Gastrocnemius medialis (tissue), 4 donors: ENCODE results near the gene TCERG1L. TPM values are rescaled to one million over a fixed set of nuclear protein-coding genes. Genes with fewer than 3 reads are reported as not detected.
"Not testable (repeated sequence)": the region's sequence is repeated elsewhere in the genome, so short reads cannot be mapped to it uniquely, and the experiment has no call there.

Experiments used
- ATAC-seq, 2 donors: fragments of 150-250 bp; one replicate each; pipeline ENCODE4 v1.9.1; 2016
- DNase-seq, 2 donors: peaks; one replicate each; pipeline ENCODE4 v3.0.0-alpha.2; 2019
- H3K27ac ChIP-seq, 4 donors: fragments of 200-600 bp; sonication (generic); 1 replicate in 1 of 4; 2 replicates in 3 of 4; pipeline ENCODE4 v1.5.1; 2016 to 2018; ENCODE audit warnings: mild to moderate bottlenecking in 2 of 4, moderate library complexity in 1 of 4
- H3K27me3 ChIP-seq, 3 donors: fragments of 200-600 bp; sonication (generic) in 2 of 3; 1 replicate in 1 of 3; 2 replicates in 2 of 3; pipeline versions ENCODE4 v1.5.1 to v1.6.0; 2016 to 2019; ENCODE audit warnings: mild to moderate bottlenecking in 1 of 3, moderate library complexity in 1 of 3
- H3K36me3 ChIP-seq, 2 donors: fragments of 200-600 bp; sonication (generic) in 1 of 2; one replicate each; pipeline ENCODE4 v1.5.1; 2017 to 2018
- H3K4me1 ChIP-seq, 2 donors: fragments of 200-600 bp; sonication (generic) in 1 of 2; one replicate each; pipeline ENCODE4 v1.5.1; 2016 to 2017; ENCODE audit warnings: mild to moderate bottlenecking in 2 of 2
- H3K4me3 ChIP-seq, 4 donors: fragments of 200-600 bp; sonication (generic) in 3 of 4; 1 replicate in 1 of 4; 2 replicates in 3 of 4; pipeline ENCODE4 v1.5.1; 2016 to 2019; ENCODE audit warnings: mild to moderate bottlenecking in 2 of 4
- H3K9me3 ChIP-seq, 3 donors: fragments of 200-600 bp; sonication (generic) in 2 of 3; 1 replicate in 1 of 3; 2 replicates in 2 of 3; pipeline ENCODE4 v1.5.1; 2016 to 2019
- POLR2A ChIP-seq, 2 donors: fragments of 450-650 bp; IDR thresholded peaks; one replicate each; pipeline ENCODE4 v1.6.1; 2017; ENCODE audit warnings: antibody characterized with exemption in 2 of 2, mild to moderate bottlenecking in 2 of 2, moderate library complexity in 2 of 2
- in situ Hi-C, 4 donors: fragments of 200-750 bp; cut with MboI; loops; one replicate each; pipeline versions ENCODE4 v1.15.0 to v1.8.0; 2017; ENCODE audit warnings: low sequenced_read_pairs in 4 of 4
- intact Hi-C: fragments of 100-400 bp; cut with DNase I; formaldehyde crosslinking; loops from one replicate; pipeline ENCODE4 v1.15.1; 2023; ENCODE audit warnings: low total_unique reads
- total RNA-seq, 4 donors: library from RNA; depleted of rRNA; stranded (reverse); fragments of >200 nt; gene quantifications; one replicate each; pipeline versions ENCODE4 v1.1.0 to v1.2.3, GENCODE V29; 2016
- TF ChIP-seq, protein P1 (sequence below), 5 experiments: fragments of 450-650 bp in 3 of 5; fragments of 200-600 bp in 2 of 5; sonication (generic) in 2 of 5; IDR thresholded peaks in 4 of 5; conservative IDR thresholded peaks in 1 of 5; 1 replicate in 4 of 5; 2 replicates in 1 of 5; pipeline ENCODE4 v1.5.1; 2016 to 2019; ENCODE audit warnings: antibody characterized with exemption in 5 of 5, mild to moderate bottlenecking in 3 of 5, moderate library complexity in 3 of 5

TCERG1L gene
- total RNA-seq, 4 donors from 2014 or later, result not detected

DNA sequence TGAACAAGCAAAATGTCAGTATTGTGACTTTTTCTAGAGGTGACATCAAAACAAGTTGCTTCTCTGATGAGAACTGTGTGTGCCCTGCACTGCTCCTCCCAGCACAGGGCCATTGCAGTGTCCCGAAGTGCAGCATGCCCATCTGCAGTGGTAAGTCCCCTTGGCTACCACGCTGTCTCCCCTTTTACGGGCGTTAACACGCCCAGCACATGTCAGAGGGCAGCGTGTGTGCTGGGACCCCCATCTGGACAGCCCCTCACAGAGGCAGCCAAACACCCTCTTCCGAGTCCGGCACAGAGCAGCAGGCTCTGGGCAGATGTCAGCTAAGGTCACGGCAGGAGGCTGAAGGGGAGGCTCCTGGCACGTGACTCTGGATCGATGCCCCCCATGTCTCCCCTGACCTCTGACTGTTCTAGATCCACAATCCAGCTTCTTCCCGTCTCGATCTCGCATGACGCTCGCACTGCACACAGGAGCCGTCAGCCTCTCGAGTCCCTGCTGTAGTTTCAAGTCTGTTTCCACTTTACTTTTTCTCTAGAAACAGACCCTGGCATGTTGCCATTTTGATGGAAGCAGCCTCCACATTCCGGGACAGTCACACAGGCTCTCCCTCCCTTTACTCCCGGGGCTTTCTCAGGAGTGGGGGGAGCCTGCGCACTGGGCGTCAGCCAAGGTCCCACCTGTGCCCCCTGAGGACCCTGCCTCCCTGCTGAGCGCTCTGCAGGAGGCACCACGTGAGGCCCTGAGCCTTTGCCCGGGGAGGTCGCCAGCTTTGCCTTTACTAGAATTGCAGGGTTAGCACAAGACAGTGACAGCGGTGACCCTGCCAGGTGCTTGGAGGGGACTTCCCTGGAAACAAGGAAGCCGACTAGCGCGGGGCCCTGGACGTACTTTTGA lies 133.8 kb downstream of the TCERG1L start:
- intact Hi-C loops, result no loop called here
- ATAC-seq (no peak), DNase-seq (no peak)
- Histone ChIP-seq H3K9me3 (no peaks in the 10 kb centered on the region), H3K27me3 (peaks cover 0 to 12% (median 9%) of the 10 kb centered on the region in 3 donors), H3K27ac (no peak overlapping the region), H3K4me3 (no peak overlapping the region), H3K36me3 (no peaks in the 10 kb centered on the region), H3K4me1 (no peaks in the 10 kb centered on the region)
- no peak for TF ChIP-seq POLR2A (IDR thresholded peaks at IDR 0.05)
- TF ChIP-seq, protein P1, sequence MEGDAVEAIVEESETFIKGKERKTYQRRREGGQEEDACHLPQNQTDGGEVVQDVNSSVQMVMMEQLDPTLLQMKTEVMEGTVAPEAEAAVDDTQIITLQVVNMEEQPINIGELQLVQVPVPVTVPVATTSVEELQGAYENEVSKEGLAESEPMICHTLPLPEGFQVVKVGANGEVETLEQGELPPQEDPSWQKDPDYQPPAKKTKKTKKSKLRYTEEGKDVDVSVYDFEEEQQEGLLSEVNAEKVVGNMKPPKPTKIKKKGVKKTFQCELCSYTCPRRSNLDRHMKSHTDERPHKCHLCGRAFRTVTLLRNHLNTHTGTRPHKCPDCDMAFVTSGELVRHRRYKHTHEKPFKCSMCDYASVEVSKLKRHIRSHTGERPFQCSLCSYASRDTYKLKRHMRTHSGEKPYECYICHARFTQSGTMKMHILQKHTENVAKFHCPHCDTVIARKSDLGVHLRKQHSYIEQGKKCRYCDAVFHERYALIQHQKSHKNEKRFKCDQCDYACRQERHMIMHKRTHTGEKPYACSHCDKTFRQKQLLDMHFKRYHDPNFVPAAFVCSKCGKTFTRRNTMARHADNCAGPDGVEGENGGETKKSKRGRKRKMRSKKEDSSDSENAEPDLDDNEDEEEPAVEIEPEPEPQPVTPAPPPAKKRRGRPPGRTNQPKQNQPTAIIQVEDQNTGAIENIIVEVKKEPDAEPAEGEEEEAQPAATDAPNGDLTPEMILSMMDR (IDR thresholded peaks at IDR 0.05 in 4 of 5, conservative IDR thresholded peaks at IDR 0.05 in 1 of 5), result no peak
- in situ Hi-C loops, result no loop called here

DNA sequence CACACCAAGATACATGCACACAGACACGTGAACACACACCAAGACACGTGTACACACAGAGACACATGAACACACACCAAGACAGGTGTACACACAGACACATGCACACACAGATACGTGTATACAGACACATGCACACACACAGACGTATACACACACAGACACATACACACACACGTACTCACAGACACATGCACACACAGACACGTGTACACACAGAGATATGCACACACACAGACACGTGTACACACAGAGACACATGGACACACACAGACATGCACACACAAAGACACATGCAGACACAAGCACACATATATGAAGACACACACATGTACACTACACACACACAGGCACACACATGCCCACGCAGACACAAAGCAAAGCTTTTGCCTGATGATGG lies 134.6 kb downstream of the TCERG1L start:
- Histone ChIP-seq H3K4me3 (no peak overlapping the region), H3K4me1 (no peaks in the 10 kb centered on the region), H3K27me3 (peaks cover 0 to 11% (median 9%) of the 10 kb centered on the region in 3 donors), H3K27ac (no peak overlapping the region), H3K36me3 (no peaks in the 10 kb centered on the region), H3K9me3 (no peaks in the 10 kb centered on the region)
- intact Hi-C loops, result no loop called here
- DNase-seq (no peak), ATAC-seq (no peak)
- TF ChIP-seq POLR2A (IDR thresholded peaks at IDR 0.05), result no peak
- TF ChIP-seq, protein P1 (IDR thresholded peaks at IDR 0.05 in 4 of 5, conservative IDR thresholded peaks at IDR 0.05 in 1 of 5), result no peak
- in situ Hi-C loops, result no loop called here

DNA sequence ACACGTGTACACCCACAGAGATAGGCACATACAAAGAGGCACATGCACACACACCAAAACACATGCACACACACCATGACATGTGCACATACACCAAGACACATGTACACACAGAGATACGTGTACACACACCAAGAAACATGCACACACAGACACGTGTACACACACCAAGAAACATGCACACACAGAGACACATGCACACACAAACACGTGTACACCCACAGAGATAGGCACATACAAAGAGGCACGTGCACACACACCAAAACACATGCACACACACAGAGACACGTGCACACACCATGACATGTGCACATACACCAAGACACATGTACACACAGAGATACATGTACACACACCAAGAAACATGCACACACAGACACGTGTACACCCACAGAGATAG lies 135.2 kb downstream of the TCERG1L start:
- H3K27ac ChIP-seq, DNase-seq, in situ Hi-C loops, H3K9me3 ChIP-seq, ATAC-seq, H3K4me3 ChIP-seq, H3K36me3 ChIP-seq, intact Hi-C loops, H3K4me1 ChIP-seq: not testable (repeated sequence)
- peaks cover 0 to 11% (median 9%) of the 10 kb centered on the region in 3 donors for H3K27me3 ChIP-seq

DNA sequence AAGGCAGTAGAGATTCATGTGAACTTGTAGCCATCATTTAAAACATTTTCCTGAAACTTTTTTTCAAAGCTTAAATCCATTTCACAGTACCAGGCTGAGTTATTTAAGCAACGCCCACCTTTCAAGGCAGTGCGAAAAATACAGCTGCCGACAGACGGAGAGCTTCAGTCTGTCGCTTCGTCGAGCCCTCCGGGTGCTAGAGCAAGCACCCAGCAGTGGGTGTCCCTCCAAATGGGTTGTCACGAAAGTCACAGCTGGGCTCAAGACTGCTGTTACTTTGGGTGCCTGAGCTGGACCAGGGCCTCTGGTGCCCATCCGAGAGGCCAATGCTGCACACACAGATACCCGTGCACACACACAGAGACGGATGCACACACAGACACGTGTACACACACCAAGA lies 135.6 kb downstream of the TCERG1L start:
- peaks cover 0 to 11% (median 9%) of the 10 kb centered on the region in 3 donors for H3K27me3 ChIP-seq
- TF ChIP-seq, protein P1 (IDR thresholded peaks at IDR 0.05 in 4 of 5, conservative IDR thresholded peaks at IDR 0.05 in 1 of 5), result no peak
- TF ChIP-seq POLR2A (IDR thresholded peaks at IDR 0.05), result no peak
- no peak overlapping the region for H3K27ac ChIP-seq
- no peak for DNase-seq
- ATAC-seq, result no peak
- no peaks in the 10 kb centered on the region for H3K9me3 ChIP-seq
- H3K4me3 ChIP-seq, result no peak overlapping the region
- intact Hi-C loops (no loop called here), in situ Hi-C loops (no loop called here)
- H3K4me1 ChIP-seq, result no peaks in the 10 kb centered on the region
- H3K36me3 ChIP-seq, result no peaks in the 10 kb centered on the region

DNA sequence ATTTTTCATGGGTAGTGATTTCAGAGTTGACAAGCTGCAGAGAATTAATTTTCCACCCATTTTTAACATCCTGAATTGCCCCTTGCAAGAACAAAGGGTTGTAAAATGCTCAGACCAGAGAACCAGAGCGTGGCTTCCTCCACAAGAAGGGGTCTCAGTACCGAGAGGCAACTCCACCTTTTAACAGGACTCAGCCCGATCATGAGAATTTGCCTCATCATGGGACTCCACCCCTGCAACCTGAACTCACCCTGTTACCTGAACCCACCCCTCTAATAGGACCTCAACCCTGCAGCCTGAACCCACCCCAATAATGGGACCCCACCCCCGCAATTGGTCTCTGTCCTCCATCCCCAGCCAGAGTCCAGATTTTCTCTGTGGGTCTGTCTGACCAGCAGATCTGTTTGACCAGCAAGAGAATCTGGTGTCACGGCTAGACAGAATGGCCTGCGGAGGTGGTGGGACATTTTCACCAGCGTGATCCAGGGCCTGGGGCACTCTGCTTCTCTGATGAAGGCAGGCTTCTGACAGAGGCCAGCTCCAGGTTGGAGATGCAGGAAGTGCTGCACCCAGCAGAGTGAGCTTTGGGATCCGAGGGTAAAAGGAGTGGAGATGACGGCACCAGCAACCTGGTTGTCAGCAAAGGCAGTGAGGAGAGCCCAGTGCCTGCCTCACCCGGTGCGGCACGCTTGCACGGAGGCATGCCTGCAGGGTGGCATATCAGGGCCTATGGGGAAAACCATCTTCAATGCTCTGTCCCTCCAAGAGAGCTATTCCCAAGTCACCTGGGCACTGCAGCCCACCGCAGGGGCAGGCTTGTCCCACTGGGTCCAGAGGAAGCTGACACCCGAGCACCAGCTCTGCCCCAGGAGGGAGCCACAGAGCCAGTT lies 136.6 kb downstream of the TCERG1L start:
- Histone ChIP-seq H3K27me3 (peaks cover 0 to 9% (median 8%) of the 10 kb centered on the region in 3 donors), H3K36me3 (no peaks in the 10 kb centered on the region), H3K9me3 (no peaks in the 10 kb centered on the region), H3K27ac (no peak overlapping the region), H3K4me3 (no peak overlapping the region), H3K4me1 (no peaks in the 10 kb centered on the region)
- no peak for TF ChIP-seq POLR2A (IDR thresholded peaks at IDR 0.05)
- TF ChIP-seq, protein P1 (IDR thresholded peaks at IDR 0.05 in 4 of 5, conservative IDR thresholded peaks at IDR 0.05 in 1 of 5), result no peak
- DNase-seq, result no peak
- intact Hi-C loops (no loop called here), in situ Hi-C loops (no loop called here)
- no peak for ATAC-seq
